SJSA1 (cell line): ENCODE measurements around the gene ARHGEF38. TPM values are rescaled to one million over a fixed set of nuclear protein-coding genes. Genes with fewer than 3 reads are reported as not detected.
A peak's percentile ranks its signal among the peaks of the same experiment; 100 is the strongest.
"Not testable (repeated sequence)": the region's sequence is repeated elsewhere in the genome, so short reads cannot be mapped to it uniquely, and the experiment has no call there.

Experiments used
- DNase-seq, 2 experiments: peaks; one replicate each; pipeline ENCODE4 v3.0.0-alpha.2; 2015 to 2020; ENCODE audit warnings: low spot score in 2 of 2, low read depth in 1 of 2
- H3K27ac ChIP-seq: fragments of 250-450 bp; sonication (Bioruptor Pico); 2 replicates; pipeline ENCODE4 v1.5.1; 2020; ENCODE audit warnings: mild to moderate bottlenecking, moderate library complexity
- H3K27me3 ChIP-seq: fragments of 250-450 bp; sonication (Bioruptor Pico); replicated peaks from 2 replicates; pipeline ENCODE4 v1.5.1; 2020; ENCODE audit warnings: mild to moderate bottlenecking, moderate library complexity
- H3K36me3 ChIP-seq: fragments of 250-450 bp; sonication (Bioruptor Pico); 2 replicates; pipeline ENCODE4 v1.5.1; 2020; ENCODE audit warnings: mild to moderate bottlenecking
- H3K4me1 ChIP-seq: fragments of 250-450 bp; sonication (Bioruptor Pico); replicated peaks from 2 replicates; pipeline ENCODE4 v1.6.1; 2021; ENCODE audit warnings: mild to moderate bottlenecking
- H3K4me3 ChIP-seq: fragments of 250-450 bp; sonication (Bioruptor Pico); 2 replicates; pipeline ENCODE4 v1.5.1; 2020; ENCODE audit warnings: mild to moderate bottlenecking
- H3K9me3 ChIP-seq: fragments of 250-450 bp; sonication (Bioruptor Pico); replicated peaks from 2 replicates; pipeline ENCODE4 v1.5.1; 2020; ENCODE audit warnings: mild to moderate bottlenecking
- total RNA-seq: library from RNA; depleted of rRNA; stranded (reverse); fragments of >200 nt; shearing (Covaris generic); gene quantifications from 2 replicates; pipeline ENCODE4 v1.2.3, GENCODE V29; 2014

The ARHGEF38 gene
- total RNA-seq, 1 experiment from 2014 or later: not detected

- Histone ChIP-seq H3K36me3 (no peaks in the 10 kb centered on the region), H3K27me3 (no peaks in the 10 kb centered on the region; the same call in 1 of the 2 replicates), H3K9me3 (no peaks in the 10 kb centered on the region), H3K4me1 (no peaks in the 10 kb centered on the region), H3K27ac (no peak overlapping the region), H3K4me3 (no peak overlapping the region)
- no peak for DNase-seq
Observed at GRCh38 chr4:105661028-105661427, 108.6 kb downstream of the ARHGEF38 start.

GRCh38 chr4:105662935-105663675, 110.7 kb downstream of the ARHGEF38 start:
- Histone ChIP-seq H3K4me3 (no peak overlapping the region), H3K4me1 (no peaks in the 10 kb centered on the region), H3K36me3 (no peaks in the 10 kb centered on the region), H3K27me3 (no peaks in the 10 kb centered on the region; the same call in 1 of the 2 replicates), H3K9me3 (no peaks in the 10 kb centered on the region), H3K27ac (no peak overlapping the region)
- no peak for DNase-seq

DNA sequence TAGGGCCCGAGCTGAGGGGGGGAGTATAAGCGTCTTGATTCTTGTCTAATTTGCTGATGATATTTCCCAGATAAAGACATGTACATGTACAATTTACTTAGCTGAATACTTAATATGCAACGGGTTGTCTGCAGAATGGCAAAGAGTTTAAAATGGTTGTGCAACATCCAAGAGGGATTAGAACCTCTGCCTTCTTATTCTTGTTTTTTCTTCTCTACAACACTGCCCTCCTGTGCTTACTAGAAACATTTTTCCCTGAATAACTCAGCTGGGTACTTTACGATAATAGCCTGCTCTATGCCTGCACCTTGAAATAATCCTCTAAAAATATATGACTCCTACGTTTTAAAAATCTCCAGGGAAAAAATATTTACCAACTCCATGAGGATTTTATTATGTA, 114.3 kb downstream of the ARHGEF38 start:
- Histone ChIP-seq H3K27me3 (peaks cover 3% of the 10 kb centered on the region; the same call in 1 of the 2 replicates), H3K36me3 (no peaks in the 10 kb centered on the region), H3K4me3 (no peak overlapping the region), H3K27ac (no peak overlapping the region), H3K4me1 (no peaks in the 10 kb centered on the region), H3K9me3 (no peaks in the 10 kb centered on the region)
- no peak for DNase-seq

DNA sequence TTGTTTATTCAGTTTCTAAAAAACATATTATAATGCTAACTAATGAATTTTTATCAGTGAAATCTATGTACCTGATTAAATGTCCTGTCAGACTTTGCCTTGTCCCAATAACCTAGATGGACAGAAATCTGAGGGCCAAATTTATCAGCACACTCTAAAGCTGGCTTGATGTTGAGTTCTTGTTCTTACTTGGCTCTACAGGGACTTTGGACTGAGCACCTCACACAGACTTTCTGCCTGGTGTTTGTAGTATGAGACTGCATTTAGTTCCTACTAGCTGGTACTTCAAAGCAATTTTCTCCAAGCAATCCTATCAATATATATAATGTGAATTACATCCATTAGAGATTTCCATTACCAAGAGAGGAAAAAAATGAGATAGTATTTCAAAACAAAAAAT, 118.3 kb downstream of the ARHGEF38 start:
- H3K27ac ChIP-seq: no peak overlapping the region

DNA sequence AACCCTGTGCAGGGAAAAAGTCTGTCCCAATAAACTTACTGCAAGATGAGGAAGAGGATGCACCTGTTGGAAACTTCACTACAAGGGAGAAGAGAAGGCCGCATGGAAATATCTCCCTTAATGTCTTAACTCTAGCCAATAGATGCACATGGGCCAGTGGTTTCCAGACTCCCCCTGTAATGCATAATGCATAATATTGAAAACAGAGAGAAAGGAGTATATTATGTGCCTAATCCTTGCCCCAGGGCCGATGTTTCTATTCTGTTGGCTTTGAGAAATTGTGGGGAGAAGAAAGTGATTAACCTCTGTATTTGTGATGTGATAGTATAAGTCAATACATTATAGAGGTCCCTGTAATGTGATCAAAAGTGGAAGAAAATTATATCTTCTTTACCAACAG, 118.9 kb downstream of the ARHGEF38 start:
- DNase-seq: no peak
- no peaks in the 10 kb centered on the region for H3K4me1 ChIP-seq

More for the DNA sequence above, 118.3 kb downstream of the ARHGEF38 start:
- H3K36me3 ChIP-seq: no peaks in the 10 kb centered on the region
- H3K4me3 ChIP-seq: no peak overlapping the region
- 0 out of 2 replicates have a peak, but pooled peaks cover 3% of the 10 kb centered on the region for H3K27me3 ChIP-seq
- H3K4me1 ChIP-seq: no peaks in the 10 kb centered on the region
- H3K9me3 ChIP-seq: no peaks in the 10 kb centered on the region
- DNase-seq: no peak

GRCh38 chr4:105674011-105674410, 121.6 kb downstream of the ARHGEF38 start:
- no peaks in the 10 kb centered on the region for H3K9me3 ChIP-seq
- H3K27ac ChIP-seq: no peak overlapping the region
- DNase-seq: no peak
- H3K36me3 ChIP-seq: no peaks in the 10 kb centered on the region
- H3K4me3 ChIP-seq: no peak overlapping the region
- H3K27me3 ChIP-seq: 0 out of 2 replicates have a peak, but pooled peaks cover 3% of the 10 kb centered on the region
- no peaks in the 10 kb centered on the region for H3K4me1 ChIP-seq

More for the DNA sequence above, 118.9 kb downstream of the ARHGEF38 start:
- Histone ChIP-seq H3K27me3 (0 out of 2 replicates have a peak, but pooled peaks cover 3% of the 10 kb centered on the region), H3K9me3 (no peaks in the 10 kb centered on the region), H3K36me3 (no peaks in the 10 kb centered on the region), H3K4me3 (no peak overlapping the region), H3K27ac (no peak overlapping the region)

- Histone ChIP-seq H3K9me3 (no peaks in the 10 kb centered on the region), H3K27ac (no peak overlapping the region), H3K4me3 (no peak overlapping the region), H3K36me3 (peaks cover 11% of the 10 kb centered on the region), H3K4me1 (no peaks in the 10 kb centered on the region), H3K27me3 (no peaks in the 10 kb centered on the region)
- no peak for DNase-seq
Observed at GRCh38 chr4:105677709-105678108, 125.3 kb downstream of the ARHGEF38 start.

DNA sequence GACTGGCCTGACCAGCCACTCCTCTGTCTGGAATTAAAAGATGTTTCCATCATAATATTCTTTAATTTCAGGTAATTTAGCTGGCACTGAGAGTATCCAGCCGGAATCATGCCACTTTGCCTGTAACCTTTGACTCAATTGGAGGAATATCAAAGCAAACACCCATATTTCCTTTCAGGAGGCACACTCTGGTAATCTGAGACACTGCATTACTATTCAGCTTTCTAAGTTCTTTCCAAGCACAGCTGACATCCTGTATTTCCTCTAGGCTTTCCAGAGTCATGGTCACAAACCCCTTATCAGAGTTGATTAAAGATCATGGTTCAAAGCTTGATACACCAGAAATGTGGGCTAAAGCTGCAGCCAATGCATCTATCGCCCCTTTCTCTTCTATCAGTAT, 126.8 kb downstream of the ARHGEF38 start:
- Histone ChIP-seq H3K36me3 (peaks cover 15% of the 10 kb centered on the region), H3K27me3 (no peaks in the 10 kb centered on the region), H3K9me3 (no peaks in the 10 kb centered on the region), H3K4me1 (no peaks in the 10 kb centered on the region), H3K27ac (no peak overlapping the region), H3K4me3 (no peak overlapping the region)
- no peak for DNase-seq

DNA sequence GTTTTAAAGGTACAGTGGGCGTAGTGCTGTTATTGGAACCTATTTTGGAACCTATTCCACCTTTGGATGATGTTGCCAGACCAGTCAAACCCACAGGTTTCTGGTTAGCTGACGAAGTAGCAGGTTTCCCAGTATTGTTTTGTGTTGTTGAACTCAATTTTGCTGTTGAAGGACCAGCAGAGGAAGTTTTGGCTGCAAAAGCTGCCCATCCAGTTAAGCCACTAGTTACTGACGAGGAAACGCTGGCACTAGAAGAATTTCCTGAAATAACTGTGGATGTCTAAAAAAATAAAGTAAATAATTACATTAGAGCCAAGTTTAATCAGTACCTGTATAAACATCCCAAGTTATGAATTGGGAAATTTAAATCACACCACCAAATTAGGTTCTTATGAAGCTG, 130.6 kb downstream of the ARHGEF38 start:
- peaks cover 37% of the 10 kb centered on the region for H3K36me3 ChIP-seq
- H3K27ac ChIP-seq: no peak overlapping the region
- DNase-seq: no peak
- no peaks in the 10 kb centered on the region for H3K4me1 ChIP-seq
- H3K4me3 ChIP-seq: no peak overlapping the region
- no peaks in the 10 kb centered on the region for H3K9me3 ChIP-seq
- no peaks in the 10 kb centered on the region for H3K27me3 ChIP-seq

GRCh38 chr4:105686571-105686970, 134.2 kb downstream of the ARHGEF38 start:
- Histone ChIP-seq H3K9me3 (no peaks in the 10 kb centered on the region), H3K4me3 (no peak overlapping the region), H3K27ac (no peak overlapping the region), H3K36me3 (peaks cover 63% of the 10 kb centered on the region), H3K4me1 (no peaks in the 10 kb centered on the region), H3K27me3 (no peaks in the 10 kb centered on the region)
- no peak for DNase-seq

DNA sequence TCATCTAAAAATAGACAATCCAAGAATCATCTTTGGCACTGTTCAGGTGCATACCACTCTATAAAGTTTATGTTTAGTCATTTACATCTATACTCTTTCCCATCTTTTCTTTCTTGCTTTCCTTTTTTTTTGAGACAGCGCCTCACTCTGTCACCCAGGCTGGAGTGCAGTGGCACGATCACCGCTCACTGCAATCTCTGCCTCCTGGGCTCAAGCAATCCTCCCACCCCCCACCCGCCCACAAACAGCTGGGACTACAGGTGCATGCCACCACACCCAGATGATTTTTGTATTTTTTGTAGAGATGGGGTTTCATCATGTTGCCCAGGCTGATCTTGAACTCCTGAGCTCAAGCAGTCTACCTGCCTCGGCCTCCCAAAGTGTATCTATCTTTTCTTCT, 142.4 kb downstream of the ARHGEF38 start:
- not testable (repeated sequence) for H3K9me3 ChIP-seq, H3K27me3 ChIP-seq, H3K4me3 ChIP-seq, H3K4me1 ChIP-seq, DNase-seq, H3K27ac ChIP-seq
- H3K36me3 ChIP-seq: peaks cover 66% of the 10 kb centered on the region

GRCh38 chr4:105695832-105696231, 143.4 kb downstream of the ARHGEF38 start:
- not testable (repeated sequence) for H3K4me1 ChIP-seq, H3K27ac ChIP-seq

GRCh38 chr4:105698607-105699006, 146.2 kb downstream of the ARHGEF38 start:
- Histone ChIP-seq H3K27me3 (no peaks in the 10 kb centered on the region), H3K4me1 (no peaks in the 10 kb centered on the region), H3K36me3 (peaks cover 44% of the 10 kb centered on the region), H3K4me3 (no peak overlapping the region), H3K9me3 (no peaks in the 10 kb centered on the region), H3K27ac (no peak overlapping the region)
- DNase-seq: no peak

More at GRCh38 chr4:105695832-105696231, 143.4 kb downstream of the ARHGEF38 start:
- not testable (repeated sequence) for DNase-seq, H3K4me3 ChIP-seq, H3K9me3 ChIP-seq, H3K27me3 ChIP-seq
- peaks cover 65% of the 10 kb centered on the region for H3K36me3 ChIP-seq

GRCh38 chr4:105707782-105708180, 155.4 kb downstream of the ARHGEF38 start:
- Histone ChIP-seq H3K4me1 (peaks cover 12% of the 10 kb centered on the region; the same call in 1 of the 2 replicates), H3K4me3 (peak overlapping the region; percentile 76), H3K36me3 (peaks cover 19% of the 10 kb centered on the region), H3K9me3 (no peaks in the 10 kb centered on the region), H3K27me3 (no peaks in the 10 kb centered on the region), H3K27ac (peak overlapping the region; percentile 81)
- no peak for DNase-seq
